Measurements from ENCODE around the gene SPG21. TPM values are rescaled to one million over a fixed set of nuclear protein-coding genes. Genes with fewer than 3 reads are reported as not detected.

Gene SPG21
- total and polyA plus RNA-seq, 2 of the 4 experiments (the other 2 are of a cell fraction), result 59.9 to 60.8 TPM

- no peak overlapping the region for H2AK9ac ChIP-seq (replicated peaks; ENCODE audit: low read depth, low read length, poor library complexity)
- no peak overlapping the region for H3K27ac ChIP-seq (ENCODE audit: insufficient read depth, low read length)
- H3K9me1 ChIP-seq (ENCODE audit: insufficient read depth, low read length), result no peaks in the 10 kb centered on the region
- no peaks in the 10 kb centered on the region for H4K20me1 ChIP-seq (ENCODE audit: insufficient read depth, low read length)
- no peaks in the 10 kb centered on the region for H3K9me3 ChIP-seq (ENCODE audit: control insufficient read depth, insufficient read depth, low read length)
- no peak overlapping the region for H3K4me2 ChIP-seq (ENCODE audit: low read depth, low read length)
- no peak overlapping the region for H3K4me3 ChIP-seq (ENCODE audit: insufficient read depth, low read depth, low read length)
- H3K56ac ChIP-seq (ENCODE audit: extremely low read depth, insufficient read depth, low read length), result no peak overlapping the region
- H3K18ac ChIP-seq (ENCODE audit: low read depth, low read length), result no peak overlapping the region
- no peak for ATAC-seq (ENCODE audit: low read depth)
- H3K4ac ChIP-seq (ENCODE audit: low read depth, low read length), result no peak overlapping the region
- no peak overlapping the region for H4K5ac ChIP-seq (ENCODE audit: low read depth, low read length)
- no peak overlapping the region for H2BK20ac ChIP-seq (ENCODE audit: low read depth, low read length)
- H2BK120ac ChIP-seq (ENCODE audit: low read depth, low read length), result no peak overlapping the region
- no peak overlapping the region for H4K91ac ChIP-seq (ENCODE audit: insufficient read depth, low read depth, low read length)
- DNase-seq, result no peak
- H3K23ac ChIP-seq (ENCODE audit: low read depth, low read length), result no peak overlapping the region
- no peak overlapping the region for H2AFZ ChIP-seq (replicated peaks; ENCODE audit: low read length, poor library complexity)
- H2AK5ac ChIP-seq (ENCODE audit: low read depth, low read length), result no peak overlapping the region
- intact Hi-C loops (cut with micrococcal nuclease), result no loop called here
- in situ Hi-C loops (cut with MboI; ENCODE audit: low sequenced_read_pairs), result no loop called here
- no peak overlapping the region for H4K8ac ChIP-seq (ENCODE audit: low read depth in 2 of 2, low read length in 2 of 2)
- no peaks in the 10 kb centered on the region for H3K4me1 ChIP-seq (ENCODE audit: control insufficient read depth, insufficient read depth, low read length)
- no peak overlapping the region for H2BK15ac ChIP-seq (ENCODE audit: low read depth, low read length)
- no peak overlapping the region for H3K14ac ChIP-seq (replicated peaks; ENCODE audit: low read depth, low read length)
- H3K79me1 ChIP-seq (ENCODE audit: low read depth in 1 of 2, low read length in 2 of 2), result no peaks in the 10 kb centered on the region; a peak in 1 of 4 replicates
- TF ChIP-seq FOS (IDR thresholded peaks at IDR 0.05; ENCODE audit: low read depth, low read length) (no peak), RCOR1 (IDR thresholded peaks at IDR 0.05; ENCODE audit: insufficient replicate concordance, low read length) (no peak), BHLHE40 (IDR thresholded peaks at IDR 0.05; ENCODE audit: low read depth, low read length) (no peak), USF2 (IDR thresholded peaks at IDR 0.05; ENCODE audit: low read depth, low read length) (no peak), RFX5 (IDR thresholded peaks at IDR 0.05; ENCODE audit: low read depth, low read length) (no peak), ELK1 (IDR thresholded peaks at IDR 0.05; ENCODE audit: borderline replicate concordance, low read depth, low read length) (no peak), MAFK (IDR thresholded peaks at IDR 0.05; ENCODE audit: low read depth, low read length) (no peak), MAZ (IDR thresholded peaks at IDR 0.05; ENCODE audit: borderline replicate concordance, low read depth, low read length) (no peak), NFE2L2 (IDR thresholded peaks at IDR 0.05; ENCODE audit: low read depth, low read length) (no peak), MXI1 (IDR thresholded peaks at IDR 0.05; ENCODE audit: borderline replicate concordance, low read depth, low read length) (no peak), CTCF (conservative IDR thresholded peaks at IDR 0.05; ENCODE audit: low read depth, low read length) (no peak), RAD21 (IDR thresholded peaks at IDR 0.05; ENCODE audit: low read length) (no peak), POLR2A (IDR thresholded peaks at IDR 0.05; ENCODE audit: low read depth, low read length) (no peak), SMC3 (IDR thresholded peaks at IDR 0.05; ENCODE audit: low read depth, low read length) (no peak), CEBPB (IDR thresholded peaks at IDR 0.05; ENCODE audit: low read depth, low read length) (no peak), CHD1 (IDR thresholded peaks at IDR 0.05; ENCODE audit: low read depth, low read length) (no peak)
- ChIA-PET CTCF (interaction anchor here (0.5 kb wide), 1 partner anchor 37 kb away, joined by 4 read pairs; no protein-coding TSS in a partner anchor), POLR2A (ENCODE audit: unreplicated experiment) (interaction anchor here (0.6 kb wide), 1 partner anchor 326 kb away, joined by 4 read pairs; no protein-coding TSS in a partner anchor)
- no peak overlapping the region for H3K9ac ChIP-seq (ENCODE audit: low read depth, low read length)
- H3K36me3 ChIP-seq (ENCODE audit: control insufficient read depth, insufficient read depth, low read length), result peaks cover 47% of the 10 kb centered on the region
- H2BK5ac ChIP-seq (ENCODE audit: low read depth, low read length, poor library complexity, severe bottlenecking), result no peak overlapping the region
- BruUV-seq (replicated peaks), result no TSS peak
- dilution Hi-C loops (cut with HindIII; ENCODE audit: low sequenced_read_pairs, unreplicated experiment), result no loop called here
- WGBS, 2 experiments (ENCODE audit: extremely low coverage in 2 of 2, insufficient read length in 1 of 2), result 100% methylated on average over 2 of the region's 7 CpGs; no CpG with 5 or more reads in 1 of the 2 experiments
- H3K27me3 ChIP-seq (ENCODE audit: control insufficient read depth, insufficient read depth, low read length), result no peaks in the 10 kb centered on the region
Observed at GRCh38 chr15:64970698-64971097, 19.0 kb downstream of the SPG21 start.
